HG03354 (cell line): Measurements from ENCODE around the gene KIAA1217.

ENCODE experiments used
- ATAC-seq: cut with Tn5 transposase; IDR thresholded peaks from one replicate; pipeline ENCODE4 v1.9.1; 2021; ENCODE audit warnings: mild to moderate bottlenecking; ENCODE audit not compliant: unreplicated experiment, poor library complexity, severe bottlenecking

The KIAA1217 gene

DNA sequence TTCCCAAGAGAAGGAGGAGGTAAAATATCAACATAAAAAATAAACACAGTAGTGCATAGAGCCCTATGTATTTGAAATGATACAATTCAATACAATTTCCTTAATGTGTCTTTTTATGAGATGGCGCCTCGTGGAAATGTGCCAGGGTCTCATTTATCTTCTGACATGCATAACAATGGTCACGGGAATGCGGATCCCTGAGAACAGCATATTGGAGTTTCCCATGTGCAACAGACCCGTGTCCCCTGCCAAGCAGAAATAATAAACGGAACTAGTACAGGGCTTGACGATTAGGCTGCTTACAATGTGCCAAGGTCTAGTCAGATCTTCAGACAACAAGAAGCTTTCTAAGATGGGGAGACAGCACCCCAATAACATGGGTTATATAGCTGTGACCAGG, 296.8 kb downstream of the KIAA1217 start:
- ATAC-seq: no peak

DNA sequence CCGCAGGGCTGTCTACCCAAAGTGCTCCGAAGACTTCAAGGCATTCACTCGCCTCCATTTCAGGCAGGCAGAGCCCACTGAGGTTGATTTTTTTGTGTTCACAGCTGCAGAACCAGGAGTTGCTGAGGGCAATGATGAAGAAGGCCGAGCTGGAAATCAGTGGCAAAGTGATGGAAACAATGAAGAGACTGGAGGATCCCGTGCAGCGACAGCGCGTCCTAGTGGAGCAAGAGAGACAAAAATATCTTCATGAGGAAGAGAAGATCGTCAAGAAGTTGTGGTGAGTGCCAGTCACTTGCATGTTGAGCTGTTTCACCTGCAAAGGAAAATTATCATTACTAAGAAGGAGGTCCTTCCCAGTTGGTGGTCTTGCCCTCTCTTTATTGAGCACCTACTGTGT, 304.2 kb downstream of the KIAA1217 start:
- ATAC-seq: no peak

DNA sequence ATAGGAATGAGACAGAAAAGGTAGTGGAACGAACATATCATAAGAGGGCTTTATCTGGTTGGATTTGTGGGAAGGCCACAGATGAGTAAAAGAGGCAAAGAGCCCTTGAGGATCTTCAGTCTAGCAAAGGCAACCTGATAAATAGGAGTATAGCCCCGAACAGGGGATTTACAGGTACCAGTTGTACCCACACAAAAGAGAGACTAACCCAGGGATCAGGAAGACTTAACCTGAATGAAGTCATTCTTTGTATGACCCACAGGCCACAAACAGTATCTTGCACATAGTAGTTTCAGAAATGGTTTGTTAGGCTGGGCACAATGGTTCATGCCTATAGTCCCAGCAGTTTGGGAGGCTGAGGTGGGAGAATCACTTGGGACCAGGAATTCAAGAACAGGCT, 306.5 kb downstream of the KIAA1217 start:
- ATAC-seq: no peak

DNA sequence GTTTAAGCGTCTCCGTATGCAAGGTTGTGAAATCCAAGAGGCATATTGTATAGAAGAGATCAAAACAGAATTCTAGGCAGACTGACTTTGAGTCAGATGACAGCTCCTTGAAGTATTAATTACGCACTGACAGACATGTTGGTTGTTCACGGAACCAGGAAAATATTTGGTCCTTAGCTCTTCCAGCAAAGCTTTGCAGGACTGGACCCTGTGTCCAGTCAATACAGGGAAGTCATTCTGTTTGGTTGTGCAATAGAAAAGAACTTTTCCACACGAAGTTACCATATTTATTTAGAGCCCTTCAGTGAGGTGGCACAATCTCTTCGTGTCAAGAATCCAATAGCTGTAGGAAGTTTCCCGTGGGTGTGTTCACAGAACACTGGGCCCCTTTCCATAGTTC, 309.5 kb downstream of the KIAA1217 start:
- no peak for ATAC-seq

DNA sequence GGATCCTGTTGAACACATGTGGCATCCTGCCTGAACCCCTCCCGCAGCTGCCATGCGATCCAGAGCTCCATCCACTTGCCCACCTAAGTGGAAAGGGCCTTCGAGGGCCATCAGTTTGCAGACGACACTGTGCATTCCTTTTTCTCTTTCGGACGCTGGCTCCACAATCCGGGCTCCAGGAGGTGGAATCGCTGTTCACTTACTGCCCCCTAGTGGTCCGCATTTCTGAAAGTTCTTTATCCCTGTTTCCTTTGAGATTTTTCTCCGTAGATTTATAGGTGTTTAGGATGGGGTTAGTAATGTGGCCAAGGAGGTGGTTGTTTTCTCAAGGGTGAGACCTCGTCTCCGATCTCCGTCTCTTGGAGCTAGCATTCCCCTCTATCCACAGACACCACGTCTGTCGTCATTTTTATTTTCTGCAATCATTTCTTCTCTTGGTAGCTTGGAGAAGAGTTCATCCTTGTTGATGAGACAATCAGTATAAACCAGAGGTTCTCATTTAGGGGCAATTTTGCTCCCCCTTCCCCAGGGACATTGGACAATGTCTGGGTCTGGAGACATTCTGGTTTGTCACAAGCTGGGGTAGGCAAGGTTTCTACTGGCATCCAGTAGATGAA, 310.2 kb downstream of the KIAA1217 start:
- ATAC-seq: no peak

DNA sequence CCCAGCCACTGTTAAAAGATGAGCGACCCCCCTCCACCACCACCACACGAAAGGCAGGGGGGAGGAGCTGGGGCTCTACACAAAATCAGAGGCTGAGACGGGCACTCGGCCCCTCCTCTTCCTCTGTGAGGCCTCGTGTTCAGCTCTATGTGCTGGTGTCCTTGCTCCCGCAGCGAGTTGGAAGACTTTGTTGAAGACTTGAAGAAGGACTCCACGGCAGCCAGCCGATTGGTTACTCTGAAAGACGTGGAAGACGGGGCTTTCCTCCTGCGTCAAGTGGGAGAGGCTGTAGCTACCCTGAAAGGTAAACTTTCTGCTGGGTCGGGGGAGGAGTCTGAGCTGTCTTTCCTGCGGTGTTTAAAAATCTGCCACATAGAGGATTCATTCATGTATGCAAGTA, 311.0 kb downstream of the KIAA1217 start:
- ATAC-seq: no peak

DNA sequence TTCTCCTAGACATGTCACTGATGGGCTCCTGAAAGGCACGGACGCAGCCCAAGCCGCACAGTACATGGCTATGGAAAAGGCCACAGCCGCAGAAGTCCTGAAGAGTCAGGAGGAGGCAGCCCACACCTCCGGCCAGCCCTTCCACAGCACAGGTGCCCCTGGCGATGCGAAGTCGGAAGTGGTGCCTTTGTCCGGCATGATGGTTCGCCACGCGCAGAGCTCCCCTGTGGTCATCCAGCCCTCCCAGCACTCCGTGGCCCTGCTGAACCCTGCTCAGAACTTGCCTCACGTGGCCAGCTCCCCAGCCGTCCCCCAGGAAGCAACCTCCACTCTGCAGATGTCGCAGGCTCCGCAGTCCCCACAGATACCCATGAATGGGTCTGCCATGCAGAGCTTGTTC, 315.4 kb downstream of the KIAA1217 start:
- ATAC-seq: no peak

DNA sequence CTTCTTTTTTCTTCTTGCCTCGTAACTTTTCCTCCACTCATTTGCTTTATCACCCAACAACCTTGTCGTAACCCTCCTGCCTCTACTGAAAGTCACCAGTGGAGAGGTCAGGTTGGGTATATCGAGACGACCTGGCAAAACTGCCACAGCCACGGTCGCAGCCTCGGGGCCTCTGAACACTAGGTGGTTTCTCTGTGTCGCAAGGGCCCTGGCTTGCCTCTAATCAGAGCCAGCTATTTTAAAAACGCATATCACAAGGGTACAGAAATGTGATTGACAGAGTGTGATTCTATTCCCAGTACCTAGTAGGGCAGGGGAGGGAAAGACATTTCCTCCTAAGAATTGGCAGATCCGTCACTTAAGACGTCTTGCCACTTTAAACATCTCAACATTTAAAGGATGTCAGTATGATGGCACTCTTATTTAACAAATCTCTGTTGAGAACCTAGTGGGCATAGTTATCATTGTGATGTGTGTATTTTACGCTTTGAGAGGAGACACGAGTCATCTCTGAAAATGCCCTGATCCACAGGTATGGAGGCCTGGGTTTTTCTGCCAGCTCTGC, 317.2 kb downstream of the KIAA1217 start:
- ATAC-seq: no peak

DNA sequence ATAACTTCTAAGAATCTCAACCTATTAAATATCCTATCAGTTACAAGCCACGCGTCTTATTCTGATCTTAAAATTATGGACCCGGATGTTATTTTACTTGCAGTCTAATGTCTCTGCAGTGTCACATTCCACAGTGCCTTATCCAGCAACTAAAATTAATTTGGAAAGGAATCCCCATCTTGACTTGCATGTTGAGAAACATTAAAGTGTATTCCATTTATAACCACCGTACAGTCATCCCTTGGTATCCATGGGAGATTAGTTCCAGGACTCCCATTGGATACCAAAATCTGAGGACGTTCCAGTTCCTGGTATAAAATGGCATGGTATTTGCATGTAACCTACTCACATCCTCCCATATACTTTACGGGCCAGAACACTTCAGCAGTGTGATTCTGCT, 320.0 kb downstream of the KIAA1217 start:
- ATAC-seq: no peak

DNA sequence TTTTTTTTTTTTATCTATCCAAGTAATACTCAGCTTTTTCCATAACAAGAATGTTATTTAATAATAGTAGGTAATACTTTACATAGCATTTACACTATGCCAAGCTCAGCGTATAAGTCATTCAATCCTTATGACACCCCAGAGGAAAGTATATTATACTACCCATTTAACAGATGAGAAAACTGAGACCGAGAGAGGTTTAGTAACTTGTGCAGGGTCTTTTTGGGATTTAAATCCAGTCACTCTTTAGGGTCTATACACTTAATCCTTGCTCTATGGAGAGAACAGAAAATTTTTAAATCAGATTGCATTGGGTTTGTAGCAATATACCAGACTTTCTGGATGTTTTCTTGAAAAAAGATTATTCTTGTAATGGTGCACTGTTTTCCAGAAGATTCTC, 322.5 kb downstream of the KIAA1217 start:
- no peak for ATAC-seq

DNA sequence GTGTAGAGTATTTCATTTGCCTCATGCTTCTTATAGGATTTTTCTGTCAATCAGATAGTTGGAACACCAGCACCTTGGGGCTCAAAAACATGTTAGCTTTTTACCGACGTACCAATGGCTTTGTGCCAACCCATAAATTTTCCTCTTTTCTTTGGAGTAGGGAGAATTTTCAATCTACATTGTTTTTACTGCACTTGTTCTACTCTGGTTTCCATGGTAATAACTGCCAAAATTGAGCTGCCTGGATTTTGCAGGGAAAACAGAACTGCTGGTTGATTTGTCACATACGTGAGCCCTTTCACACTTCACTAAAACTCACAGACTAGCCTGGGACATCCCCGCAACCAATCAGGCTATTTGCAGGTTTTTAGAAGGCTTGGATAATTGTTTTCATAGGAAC, 325.0 kb downstream of the KIAA1217 start:
- ATAC-seq: no peak

DNA sequence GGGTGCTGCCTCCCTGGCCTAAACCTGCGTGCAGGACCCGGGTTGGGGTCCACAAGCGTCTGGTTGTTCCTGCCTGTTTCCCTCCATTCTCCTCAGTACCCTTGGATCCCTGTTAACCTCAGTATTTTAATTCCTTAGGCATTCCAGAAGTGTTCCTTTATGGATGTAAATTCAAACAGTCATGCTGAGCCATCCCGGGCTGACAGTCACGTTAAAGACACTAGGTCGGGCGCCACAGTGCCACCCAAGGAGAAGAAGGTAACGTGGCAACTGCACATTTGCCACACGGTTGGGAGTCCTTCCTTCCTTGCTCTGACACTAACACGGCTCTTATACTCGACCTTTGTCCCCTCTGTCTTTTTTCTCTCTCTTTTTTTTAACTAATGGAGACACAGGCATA, 327.7 kb downstream of the KIAA1217 start:
- ATAC-seq: no peak

DNA sequence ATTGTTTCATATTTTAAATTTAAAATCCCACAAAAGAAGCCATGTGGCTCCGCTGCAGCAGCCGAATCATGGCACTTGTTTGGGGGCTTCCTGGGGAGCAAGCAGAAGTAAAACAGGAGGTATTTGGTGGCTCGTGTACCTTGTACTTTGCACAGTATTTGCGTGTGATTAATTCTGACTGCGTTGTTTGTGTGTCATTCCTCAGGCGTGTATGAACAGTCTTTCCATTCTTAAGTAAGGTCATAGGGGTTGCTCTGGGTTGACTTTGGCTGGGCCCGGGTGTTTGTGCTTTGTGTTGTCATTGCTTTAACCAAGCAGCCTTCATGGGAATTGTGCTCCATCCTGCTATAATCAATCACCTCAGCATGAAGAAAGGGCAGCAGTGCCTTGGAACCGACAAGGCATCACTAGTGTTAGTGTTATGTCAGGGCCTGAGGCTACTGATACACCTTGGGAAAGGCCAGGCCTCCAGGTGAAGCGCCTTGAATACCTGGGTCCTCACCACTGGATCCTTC, 332.4 kb downstream of the KIAA1217 start:
- ATAC-seq: no peak

DNA sequence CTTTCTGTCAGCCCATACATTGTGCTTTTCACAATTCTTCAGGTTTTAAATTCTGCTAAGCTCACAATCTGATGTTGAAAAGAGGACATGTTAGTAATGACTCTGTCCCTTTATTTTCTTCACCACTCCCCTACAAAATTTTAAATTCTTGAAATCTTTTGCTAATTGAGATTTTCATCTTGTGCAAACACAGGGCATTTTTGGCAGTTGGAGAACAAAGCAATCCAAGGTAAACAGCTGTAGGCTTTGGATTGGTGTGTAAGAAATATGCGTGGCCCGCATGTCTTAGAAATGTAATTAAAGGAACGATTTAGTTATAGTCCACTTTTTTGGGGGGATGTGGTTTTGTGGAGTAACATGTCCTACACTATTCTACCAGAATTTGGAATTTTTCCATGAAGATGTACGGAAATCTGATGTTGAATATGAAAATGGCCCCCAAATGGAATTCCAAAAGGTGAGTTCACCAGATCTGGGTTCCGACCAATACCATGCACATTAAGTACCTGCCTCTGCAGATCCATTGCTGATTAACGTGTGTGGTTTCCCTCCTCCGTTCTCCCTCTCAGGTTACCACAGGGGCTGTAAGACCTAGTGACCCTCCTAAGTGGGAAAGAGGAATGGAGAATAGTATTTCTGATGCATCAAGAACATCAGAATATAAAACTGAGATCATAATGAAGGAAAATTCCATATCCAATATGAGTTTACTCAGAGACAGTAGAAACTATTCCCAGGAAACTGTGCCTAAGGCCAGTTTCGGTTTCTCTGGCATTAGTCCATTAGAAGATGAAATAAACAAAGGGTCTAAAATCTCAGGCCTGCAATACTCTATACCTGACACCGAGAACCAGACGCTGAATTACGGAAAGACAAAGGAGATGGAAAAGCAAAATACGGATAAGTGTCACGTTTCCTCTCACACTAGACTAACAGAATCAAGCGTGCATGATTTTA, 333.7 kb downstream of the KIAA1217 start:
- ATAC-seq: no peak

DNA sequence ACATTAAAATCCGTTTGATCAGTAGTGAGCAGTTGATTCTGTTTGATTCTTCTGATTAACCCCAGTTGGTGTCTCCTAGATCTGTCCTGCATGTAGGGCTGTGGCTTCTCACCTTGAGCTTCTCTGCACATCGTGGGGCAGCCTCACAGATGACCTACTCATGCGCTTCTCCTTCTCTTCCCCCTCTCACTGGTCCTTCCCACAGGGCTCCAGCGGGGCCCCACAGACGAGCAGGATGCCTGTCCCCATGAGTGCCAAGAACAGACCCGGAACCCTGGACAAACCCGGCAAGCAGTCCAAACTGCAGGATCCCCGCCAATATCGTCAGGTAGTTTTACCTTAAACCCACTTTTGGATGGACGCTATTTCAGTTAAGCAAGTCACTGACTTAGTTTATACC, 335.8 kb downstream of the KIAA1217 start:
- no peak for ATAC-seq

DNA sequence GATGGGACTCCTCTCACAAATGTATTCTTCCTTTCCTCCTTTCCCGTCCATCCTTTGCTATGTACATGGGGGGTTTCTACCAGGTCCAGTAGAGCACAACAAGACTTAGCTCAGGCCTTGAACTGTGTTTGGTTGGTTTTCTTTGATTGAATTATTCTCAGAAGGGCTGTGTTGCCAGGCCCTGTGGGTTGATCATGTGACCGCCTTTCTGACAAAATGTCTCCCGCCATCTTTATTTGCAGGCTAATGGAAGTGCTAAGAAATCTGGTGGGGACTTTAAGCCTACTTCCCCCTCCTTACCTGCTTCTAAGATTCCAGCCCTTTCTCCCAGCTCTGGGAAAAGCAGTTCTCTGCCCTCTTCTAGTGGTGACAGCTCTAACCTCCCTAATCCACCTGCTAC, 336.6 kb downstream of the KIAA1217 start:
- ATAC-seq: no peak

DNA sequence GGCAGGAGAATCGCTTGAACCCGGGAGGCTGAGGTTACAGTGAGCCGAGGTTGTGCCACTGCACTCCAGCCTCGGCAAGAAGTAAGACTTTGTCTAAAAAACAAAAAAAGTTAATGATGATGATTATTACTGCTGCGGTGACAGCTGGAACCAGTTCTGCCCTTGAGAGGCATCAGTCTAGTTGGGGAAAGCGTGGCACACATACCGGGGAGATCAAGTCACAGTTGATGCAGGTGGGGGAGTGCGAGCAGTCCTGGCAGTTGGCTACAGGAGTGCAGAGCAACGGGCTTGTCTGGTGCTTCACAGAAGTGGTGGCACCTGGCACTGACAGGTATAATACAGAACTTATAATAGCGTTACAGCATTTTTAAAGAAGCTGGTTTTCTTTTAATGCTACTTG, 341.7 kb downstream of the KIAA1217 start:
- no peak for ATAC-seq

DNA sequence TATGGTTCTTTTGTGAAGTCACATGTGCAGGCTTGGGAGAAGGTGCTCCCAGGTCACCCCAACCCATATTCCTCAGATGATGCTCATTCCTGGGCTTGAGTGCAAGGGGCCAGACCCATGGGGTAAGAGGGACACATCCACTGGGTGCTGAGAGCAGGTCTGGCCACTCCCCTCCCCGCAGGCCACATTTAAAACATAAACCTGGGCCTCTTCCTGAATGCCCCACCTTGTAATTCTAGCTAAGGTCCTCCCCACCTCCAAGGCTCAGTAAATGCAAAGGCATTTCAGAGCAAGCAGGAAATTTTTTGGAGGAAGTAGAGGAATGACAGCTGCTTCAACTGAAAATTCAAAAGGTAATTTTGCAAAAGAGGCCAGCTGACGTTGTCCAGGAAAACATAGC, 342.2 kb downstream of the KIAA1217 start:
- no peak for ATAC-seq

DNA sequence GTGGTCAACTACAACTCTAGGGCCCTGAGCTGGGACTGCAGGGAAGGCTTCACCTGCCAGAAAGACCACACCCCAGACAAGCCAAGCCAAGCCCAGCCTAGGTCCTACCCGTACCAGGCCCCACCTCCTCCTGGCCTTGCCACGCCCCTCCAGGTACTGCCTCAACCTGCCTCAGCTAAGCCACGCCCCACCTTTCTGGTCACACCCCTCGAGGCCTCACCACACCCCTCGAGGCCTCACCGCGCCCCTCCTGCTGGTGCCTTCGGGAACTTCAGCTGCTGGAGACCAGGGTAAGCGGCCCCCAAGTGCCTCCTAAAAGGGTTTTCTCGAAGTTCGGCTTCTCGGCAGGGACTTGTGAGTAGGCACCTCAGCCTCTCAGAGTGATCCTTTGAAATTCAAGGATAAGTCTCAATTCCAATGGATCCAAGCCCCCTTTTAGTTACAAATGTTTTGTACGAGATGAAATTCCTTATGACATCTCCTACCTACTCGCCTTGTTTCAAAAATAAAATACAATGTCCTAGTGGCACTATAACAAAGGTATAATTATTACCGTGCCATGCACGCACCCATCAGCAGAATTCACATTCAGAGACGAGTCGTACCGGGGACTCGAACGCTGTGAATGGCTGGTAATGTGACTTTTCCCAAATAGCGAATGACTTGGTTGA, 343.5 kb downstream of the KIAA1217 start:
- ATAC-seq: no peak

DNA sequence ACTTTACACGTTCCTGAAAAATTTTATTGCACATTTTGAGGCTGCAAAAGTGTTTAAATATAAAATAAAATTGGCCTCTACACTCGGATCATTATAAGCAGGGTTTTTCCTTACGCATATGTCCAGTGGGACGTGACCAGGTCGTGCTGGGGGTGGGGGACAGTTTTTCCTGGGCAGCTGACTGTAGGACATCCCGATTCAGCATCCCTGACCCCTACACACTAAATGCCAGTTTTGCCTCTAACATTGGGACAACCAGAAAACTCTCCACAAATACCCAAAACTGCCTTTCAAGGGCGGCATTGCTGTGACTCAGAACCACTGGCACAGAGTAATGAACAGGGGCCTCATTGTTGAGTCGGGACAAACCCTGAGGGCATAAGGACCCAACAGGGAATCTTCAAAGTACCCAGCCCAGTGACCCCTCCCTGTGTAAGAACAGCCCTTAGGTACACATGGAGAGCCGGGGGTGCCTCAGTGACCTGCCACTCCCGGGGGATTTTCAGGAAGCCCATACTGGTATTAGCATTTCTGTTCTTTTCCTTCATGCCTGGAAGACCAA, 344.2 kb downstream of the KIAA1217 start:
- no peak for ATAC-seq
